GM12878 (cell line): ENCODE measurements around the gene NHLRC4. TPM values are rescaled to one million over a fixed set of nuclear protein-coding genes. Genes with fewer than 3 reads are reported as not detected.

Source experiments
- ATF3 ChIP-seq: IDR thresholded peaks from 2 replicates; pipeline ENCODE4 v1.6.1; 2011; ENCODE audit warnings: low read depth, mild to moderate bottlenecking, low read length, moderate library complexity, borderline replicate concordance; ENCODE audit errors: extremely low read depth
- BACH1 ChIP-seq: fragments of 450-650 bp; IDR thresholded peaks from 2 replicates; pipeline ENCODE4 v1.6.1; 2017; ENCODE audit warnings: mild to moderate bottlenecking, borderline replicate concordance
- CBX3 ChIP-seq: fragments of 200-600 bp; sonication (generic); IDR thresholded peaks from 2 replicates; pipeline ENCODE4 v1.6.1; 2016; ENCODE audit warnings: low read depth, borderline replicate concordance
- EGR1 ChIP-seq, 2 experiments: IDR thresholded peaks; 1 replicate in 1 of 2; 2 replicates in 1 of 2; pipeline ENCODE4 v1.6.1; 2011 to 2012; ENCODE audit warnings: low read depth in 2 of 2, low read length in 2 of 2, borderline replicate concordance in 1 of 2, mild to moderate bottlenecking in 1 of 2, moderate library complexity in 1 of 2
- GATAD2B ChIP-seq: fragments of 450-650 bp; conservative IDR thresholded peaks from 2 replicates; pipeline ENCODE4 v1.6.1; 2017; ENCODE audit warnings: low read depth, mild to moderate bottlenecking, moderate library complexity
- HCFC1 ChIP-seq: fragments of 150-350 bp; IDR thresholded peaks from 2 replicates; pipeline ENCODE4 v1.6.1; 2014; ENCODE audit warnings: low read length
- HDAC6 ChIP-seq: fragments of 200-600 bp; sonication (generic); IDR thresholded peaks from one replicate; pipeline ENCODE4 v1.8.0; 2017; ENCODE audit warnings: antibody characterized with exemption; ENCODE audit not compliant: unreplicated experiment
- LARP7 ChIP-seq: fragments of 450-650 bp; IDR thresholded peaks from 2 replicates; pipeline ENCODE4 v1.6.1; 2017; ENCODE audit warnings: mild to moderate bottlenecking
- MTA3 ChIP-seq: IDR thresholded peaks from 2 replicates; pipeline ENCODE4 v1.6.1; 2012; ENCODE audit warnings: low read length, inconsistent platforms, borderline replicate concordance
- MXI1 ChIP-seq: fragments of 150-350 bp; IDR thresholded peaks from 2 replicates; pipeline ENCODE4 v1.6.1; 2011; ENCODE audit warnings: low read depth, mild to moderate bottlenecking, inconsistent platforms, low read length, improper control_type of control experiment
- NFYA ChIP-seq: IDR thresholded peaks from 2 replicates; pipeline ENCODE4 v1.6.1; 2011; ENCODE audit warnings: low read depth, mild to moderate bottlenecking, low read length, improper control_type of control experiment, borderline replicate concordance
- POLR2A ChIP-seq: IDR thresholded peaks from 2 replicates; pipeline ENCODE4 v1.6.1; 2011; ENCODE audit warnings: low read depth, mild to moderate bottlenecking, low read length
- SIX5 ChIP-seq: IDR thresholded peaks from 2 replicates; pipeline ENCODE4 v1.6.1; 2011; ENCODE audit warnings: mild to moderate bottlenecking, low read depth, low read length, moderate library complexity; ENCODE audit not compliant: severe bottlenecking
- SREBF2 ChIP-seq: IDR thresholded peaks from 2 replicates; pipeline ENCODE4 v1.6.1; 2012; ENCODE audit warnings: mild to moderate bottlenecking, low read length
- STAT1 ChIP-seq: fragments of 450-650 bp; conservative IDR thresholded peaks from 2 replicates; pipeline ENCODE4 v1.6.1; 2014; ENCODE audit warnings: antibody characterized with exemption, mild to moderate bottlenecking
- SUZ12 ChIP-seq: fragments of 200-600 bp; sonication (generic); IDR thresholded peaks from one replicate; pipeline ENCODE4 v1.6.1; 2018; ENCODE audit warnings: antibody characterized with exemption, mild to moderate bottlenecking; ENCODE audit not compliant: unreplicated experiment
- TBL1XR1 ChIP-seq: IDR thresholded peaks from 2 replicates; pipeline ENCODE4 v1.6.1; 2012; ENCODE audit warnings: low read depth, low read length, improper control_type of control experiment
- ZBTB11 ChIP-seq: fragments of 450-650 bp; formaldehyde crosslinking; IDR thresholded peaks from 2 replicates; pipeline ENCODE4 v1.5.0; 2022; ENCODE audit warnings: mild to moderate bottlenecking, missing genetic modification characterization
- ZBTB33 ChIP-seq: fragments of 450-650 bp; IDR thresholded peaks from 2 replicates; pipeline ENCODE4 v1.6.1; 2017; ENCODE audit warnings: mild to moderate bottlenecking
- polyA plus RNA-seq, 11 experiments: library from polyadenylated mRNA; depleted of rRNA in 4 of 11; unstranded in 6 of 11; stranded (reverse) in 5 of 11; fragments of >200 nt; fragmentation: Nextera tagmentation in 4 of 11; fragmentation: Illumina TruSeq in 1 of 11; extraction: Ambion mirVana in 4 of 11; extraction: Trizol in 1 of 11; gene quantifications; 1 replicate in 1 of 11; 2 replicates in 10 of 11; pipeline versions ENCODE4 v1.2.1 to v1.2.3, GENCODE V29; 2011 to 2016; ENCODE audit warnings: inconsistent platforms in 2 of 11, missing spikeins in 2 of 11, low read depth in 1 of 11
- total RNA-seq, 4 experiments: library from RNA; depleted of rRNA in 3 of 4; stranded (reverse); fragments of >200 nt in 3 of 4; fragmentation: Illumina TruSeq in 1 of 4; extraction: Trizol in 1 of 4; gene quantifications; 2 replicates each; pipeline versions ENCODE4 v1.2.1 to v1.2.3, GENCODE V29; 2013 to 2021
- TF ChIP-seq, protein P1 (sequence below): IDR thresholded peaks from 2 replicates; pipeline ENCODE4 v1.6.1; 2012; ENCODE audit warnings: low read depth, low read length, improper control_type of control experiment
- TF ChIP-seq, protein P2 (sequence below): fragments of 450-650 bp; IDR thresholded peaks from 2 replicates; pipeline ENCODE4 v1.6.1; 2014; ENCODE audit warnings: mild to moderate bottlenecking
- TF ChIP-seq, protein P3 (sequence below): fragments of 450-650 bp; IDR thresholded peaks from 2 replicates; pipeline ENCODE4 v1.6.1; 2016; ENCODE audit warnings: mild to moderate bottlenecking

The NHLRC4 gene
- total and polyA plus RNA-seq, 10 of the 15 experiments (the other 5 are each of a cell fraction or from before 2014, with no cell fraction given), result 0.07 to 1.1 (median 0.57) TPM; not detected in 3

DNA sequence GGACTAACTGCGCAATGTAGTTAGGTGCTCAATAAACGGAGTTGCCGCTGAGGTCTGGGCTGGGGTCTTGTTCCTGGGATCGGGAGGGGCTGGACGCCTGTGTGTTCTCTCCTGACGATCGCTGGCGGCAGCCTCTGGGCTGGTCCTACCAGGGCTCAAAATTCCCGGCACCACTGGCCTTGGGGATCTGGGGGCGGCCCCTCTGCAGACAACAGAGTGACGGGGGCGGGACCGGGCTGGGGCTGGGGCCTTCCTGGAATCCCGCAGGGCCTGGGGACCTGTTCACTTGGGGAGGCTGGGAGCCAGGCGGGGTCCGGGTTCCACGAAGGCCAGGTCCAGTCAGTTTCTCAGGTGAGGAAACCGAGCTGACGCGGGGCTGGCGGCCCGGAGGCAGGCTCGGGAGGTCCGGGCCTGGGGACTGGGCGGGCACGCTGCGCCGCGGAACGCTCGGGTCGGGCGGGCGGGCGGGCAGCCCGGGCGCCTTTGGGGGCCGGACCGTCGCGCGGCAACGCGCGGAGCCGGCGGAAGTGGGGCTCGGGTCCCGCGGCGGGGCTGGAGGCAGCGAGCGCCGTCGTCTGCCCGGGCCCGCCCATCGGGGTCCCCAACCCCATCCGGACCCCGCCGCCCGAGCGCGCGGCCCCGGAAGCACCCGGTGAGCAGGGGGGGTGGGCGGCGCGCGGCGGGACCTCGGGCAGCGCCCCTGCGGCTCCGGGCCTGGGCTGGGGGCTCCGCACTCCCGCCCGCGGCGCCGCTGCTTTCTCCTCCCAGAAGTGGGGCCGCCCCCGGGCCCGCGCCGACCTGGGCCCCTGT is 2.8 kb downstream of the NHLRC4 start, which contains the start of gene PIGQ (continued):
- TF ChIP-seq ATF3 (no peak), POLR2A (peak; percentile 82), SIX5 (peak; percentile 33), HCFC1 (peak; percentile 63), ZBTB11 (CRISPR knock-in tag) (peak; percentile 87), EGR1 (IDR thresholded peaks at IDR 0.05; ENCODE audit: borderline replicate concordance in 1 of 2, low read depth in 2 of 2, low read length in 2 of 2) (peak in 1 of 2 experiments; percentile 44; a peak in 1 of 3 replicates), TBL1XR1 (no peak), ZBTB33 (no peak), MXI1 (peak; percentile 60; the same call in 1 of the 2 replicates), STAT1 (no peak), SUZ12 (no peak), GATAD2B (peak; percentile 61; the same call in 1 of the 2 replicates), BACH1 (peak; percentile 65), CBX3 (no peak), HDAC6 (no peak), MTA3 (no peak), LARP7 (peak; percentile 71), SREBF2 (no peak), NFYA (no peak)
- TF ChIP-seq, protein P1, sequence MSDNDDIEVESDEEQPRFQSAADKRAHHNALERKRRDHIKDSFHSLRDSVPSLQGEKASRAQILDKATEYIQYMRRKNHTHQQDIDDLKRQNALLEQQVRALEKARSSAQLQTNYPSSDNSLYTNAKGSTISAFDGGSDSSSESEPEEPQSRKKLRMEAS, result no peak
- TF ChIP-seq, protein P2, sequence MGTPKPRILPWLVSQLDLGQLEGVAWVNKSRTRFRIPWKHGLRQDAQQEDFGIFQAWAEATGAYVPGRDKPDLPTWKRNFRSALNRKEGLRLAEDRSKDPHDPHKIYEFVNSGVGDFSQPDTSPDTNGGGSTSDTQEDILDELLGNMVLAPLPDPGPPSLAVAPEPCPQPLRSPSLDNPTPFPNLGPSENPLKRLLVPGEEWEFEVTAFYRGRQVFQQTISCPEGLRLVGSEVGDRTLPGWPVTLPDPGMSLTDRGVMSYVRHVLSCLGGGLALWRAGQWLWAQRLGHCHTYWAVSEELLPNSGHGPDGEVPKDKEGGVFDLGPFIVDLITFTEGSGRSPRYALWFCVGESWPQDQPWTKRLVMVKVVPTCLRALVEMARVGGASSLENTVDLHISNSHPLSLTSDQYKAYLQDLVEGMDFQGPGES, result no peak
- TF ChIP-seq, protein P3, sequence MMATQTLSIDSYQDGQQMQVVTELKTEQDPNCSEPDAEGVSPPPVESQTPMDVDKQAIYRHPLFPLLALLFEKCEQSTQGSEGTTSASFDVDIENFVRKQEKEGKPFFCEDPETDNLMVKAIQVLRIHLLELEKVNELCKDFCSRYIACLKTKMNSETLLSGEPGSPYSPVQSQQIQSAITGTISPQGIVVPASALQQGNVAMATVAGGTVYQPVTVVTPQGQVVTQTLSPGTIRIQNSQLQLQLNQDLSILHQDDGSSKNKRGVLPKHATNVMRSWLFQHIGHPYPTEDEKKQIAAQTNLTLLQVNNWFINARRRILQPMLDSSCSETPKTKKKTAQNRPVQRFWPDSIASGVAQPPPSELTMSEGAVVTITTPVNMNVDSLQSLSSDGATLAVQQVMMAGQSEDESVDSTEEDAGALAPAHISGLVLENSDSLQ, result peak; percentile 38; the same call in 1 of the 2 replicates
